SU-DHL-6 (cell line): ENCODE results near the gene SMC4.

Experiments used
- H2AFZ ChIP-seq: fragments of 200-600 bp; sonication (generic); 2 replicates; pipeline ENCODE4 v1.6.1; 2014; ENCODE audit warnings: low read depth, mild to moderate bottlenecking, moderate library complexity, mixed read lengths, antibody characterized with exemption, low read length; ENCODE audit not compliant: severe bottlenecking
- H3F3A ChIP-seq: fragments of 200-600 bp; shearing (Covaris generic); 2 replicates; pipeline ENCODE4 v1.6.0; 2016; ENCODE audit warnings: antibody characterized with exemption, mild to moderate bottlenecking; ENCODE audit not compliant: insufficient read depth
- H3K27ac ChIP-seq: fragments of 200-600 bp; sonication (generic); 2 replicates; pipeline ENCODE4 v1.5.1; 2016; ENCODE audit warnings: low read depth, mild to moderate bottlenecking, low read length, moderate library complexity, mixed read lengths
- H3K27me3 ChIP-seq: fragments of 200-600 bp; sonication (generic), shearing (Covaris generic); 2 replicates; pipeline ENCODE4 v1.6.0; 2014; ENCODE audit warnings: mild to moderate bottlenecking, low read length
- H3K36me3 ChIP-seq: fragments of 200-600 bp; sonication (generic); 2 replicates; pipeline ENCODE4 v1.6.1; 2014; ENCODE audit warnings: mild to moderate bottlenecking, low read length, mixed read lengths
- H3K4me2 ChIP-seq: fragments of 300-600, 200-600 bp; shearing (Covaris generic), sonication (generic); 2 replicates; pipeline ENCODE4 v1.6.0; 2014; ENCODE audit warnings: low read length, low read depth, mild to moderate bottlenecking; ENCODE audit not compliant: poor library complexity, severe bottlenecking
- H3K4me3 ChIP-seq: fragments of 200-600 bp; sonication (generic); 2 replicates; pipeline ENCODE4 v1.5.1; 2014; ENCODE audit warnings: antibody characterized with exemption, low read length, mild to moderate bottlenecking, mixed read lengths; ENCODE audit not compliant: insufficient read depth, poor library complexity, severe bottlenecking
- H3K79me2 ChIP-seq: fragments of 200-600 bp; sonication (generic); 2 replicates; pipeline ENCODE4 v1.6.1; 2014; ENCODE audit warnings: mild to moderate bottlenecking, low read length, moderate library complexity; ENCODE audit not compliant: insufficient read depth
- H3K9ac ChIP-seq: fragments of 200-600 bp; sonication (generic); 2 replicates; pipeline ENCODE4 v1.7.0; 2014; ENCODE audit warnings: mild to moderate bottlenecking, low read length
- H3K9me2 ChIP-seq: fragments of 200-600 bp; sonication (generic); replicated peaks from 2 replicates; pipeline ENCODE4 v1.6.1; 2014; ENCODE audit warnings: low read length; ENCODE audit not compliant: insufficient read depth
- H3K9me3 ChIP-seq: fragments of 200-600 bp; sonication (generic); 2 replicates; pipeline ENCODE4 v1.6.1; 2014; ENCODE audit warnings: low read length, mixed read lengths; ENCODE audit not compliant: insufficient read depth
- H4K20me1 ChIP-seq: fragments of 200-600 bp; sonication (generic); 2 replicates; pipeline ENCODE4 v1.6.1; 2014; ENCODE audit warnings: low read depth, mild to moderate bottlenecking, antibody characterized with exemption, low read length, moderate library complexity, mixed read lengths
- EZH2phosphoT487 ChIP-seq: fragments of 200-600 bp; sonication (generic), shearing (Covaris generic); conservative IDR thresholded peaks from 2 replicates; pipeline ENCODE4 v1.6.1; 2018; ENCODE audit warnings: mild to moderate bottlenecking, antibody characterized with exemption, low read length, moderate library complexity, mixed read lengths
- TF ChIP-seq, protein P1 (sequence below): fragments of 200-600 bp; sonication (generic); IDR thresholded peaks from one replicate; pipeline ENCODE4 v1.5.1; 2017; ENCODE audit warnings: antibody characterized with exemption, mild to moderate bottlenecking, low read length, moderate library complexity; ENCODE audit not compliant: insufficient read depth, poor library complexity, severe bottlenecking

The SMC4 gene

DNA sequence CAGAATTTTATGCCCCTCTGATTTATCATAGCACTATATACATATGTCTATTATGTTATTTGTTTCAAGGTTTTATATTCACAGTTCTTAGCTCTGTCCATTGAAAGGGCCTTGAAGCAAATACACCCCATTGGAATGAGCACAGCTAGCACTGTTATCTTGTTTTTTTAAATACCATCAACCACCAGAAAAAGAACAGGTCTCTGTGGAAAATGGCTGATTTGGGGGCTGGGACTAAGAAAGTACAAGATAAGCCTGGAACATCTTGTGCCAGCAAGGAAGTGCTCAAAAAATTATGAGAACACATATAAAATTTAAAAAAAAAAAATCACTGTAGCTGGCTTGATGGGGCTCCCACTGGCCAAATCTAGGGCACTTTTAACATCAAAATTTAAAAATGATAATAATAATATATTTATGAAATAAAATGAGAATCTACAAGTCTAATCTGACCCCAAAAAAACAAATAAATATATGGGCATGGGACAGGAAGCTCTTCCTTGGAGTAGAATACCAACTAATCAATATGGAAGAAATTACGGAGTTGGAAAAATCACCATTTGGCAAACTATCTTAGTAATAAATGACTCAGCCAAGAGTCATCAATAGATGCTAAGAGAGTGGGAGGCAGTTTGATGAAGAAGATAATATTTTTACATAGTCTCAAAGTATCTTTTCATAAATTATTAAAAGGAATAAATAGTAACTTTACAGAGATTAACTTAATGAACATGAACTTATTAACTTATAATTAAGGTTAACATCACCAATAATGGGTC lies 20.9 kb upstream of the SMC4 start:
- no peak overlapping the region for H2AFZ ChIP-seq
- peaks cover 30% of the 10 kb centered on the region for H3K36me3 ChIP-seq
- H3K9me3 ChIP-seq: no peaks in the 10 kb centered on the region
- peaks cover 6% of the 10 kb centered on the region; the same call in 1 of the 2 replicates for H3K79me2 ChIP-seq
- H3F3A ChIP-seq: peaks cover 3% of the 10 kb centered on the region; the same call in 1 of the 2 replicates
- 0 out of 2 replicates have a peak, but pooled peaks cover 8% of the 10 kb centered on the region for H4K20me1 ChIP-seq
- H3K4me2 ChIP-seq: no peak overlapping the region
- TF ChIP-seq, protein P1, sequence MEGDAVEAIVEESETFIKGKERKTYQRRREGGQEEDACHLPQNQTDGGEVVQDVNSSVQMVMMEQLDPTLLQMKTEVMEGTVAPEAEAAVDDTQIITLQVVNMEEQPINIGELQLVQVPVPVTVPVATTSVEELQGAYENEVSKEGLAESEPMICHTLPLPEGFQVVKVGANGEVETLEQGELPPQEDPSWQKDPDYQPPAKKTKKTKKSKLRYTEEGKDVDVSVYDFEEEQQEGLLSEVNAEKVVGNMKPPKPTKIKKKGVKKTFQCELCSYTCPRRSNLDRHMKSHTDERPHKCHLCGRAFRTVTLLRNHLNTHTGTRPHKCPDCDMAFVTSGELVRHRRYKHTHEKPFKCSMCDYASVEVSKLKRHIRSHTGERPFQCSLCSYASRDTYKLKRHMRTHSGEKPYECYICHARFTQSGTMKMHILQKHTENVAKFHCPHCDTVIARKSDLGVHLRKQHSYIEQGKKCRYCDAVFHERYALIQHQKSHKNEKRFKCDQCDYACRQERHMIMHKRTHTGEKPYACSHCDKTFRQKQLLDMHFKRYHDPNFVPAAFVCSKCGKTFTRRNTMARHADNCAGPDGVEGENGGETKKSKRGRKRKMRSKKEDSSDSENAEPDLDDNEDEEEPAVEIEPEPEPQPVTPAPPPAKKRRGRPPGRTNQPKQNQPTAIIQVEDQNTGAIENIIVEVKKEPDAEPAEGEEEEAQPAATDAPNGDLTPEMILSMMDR: no peak
- no peak for TF ChIP-seq EZH2phosphoT487
- no peaks in the 10 kb centered on the region for H3K9me2 ChIP-seq
- H3K4me3 ChIP-seq: no peak overlapping the region
- no peak overlapping the region for H3K9ac ChIP-seq
- H3K27ac ChIP-seq: no peak overlapping the region
- H3K27me3 ChIP-seq: no peaks in the 10 kb centered on the region

DNA sequence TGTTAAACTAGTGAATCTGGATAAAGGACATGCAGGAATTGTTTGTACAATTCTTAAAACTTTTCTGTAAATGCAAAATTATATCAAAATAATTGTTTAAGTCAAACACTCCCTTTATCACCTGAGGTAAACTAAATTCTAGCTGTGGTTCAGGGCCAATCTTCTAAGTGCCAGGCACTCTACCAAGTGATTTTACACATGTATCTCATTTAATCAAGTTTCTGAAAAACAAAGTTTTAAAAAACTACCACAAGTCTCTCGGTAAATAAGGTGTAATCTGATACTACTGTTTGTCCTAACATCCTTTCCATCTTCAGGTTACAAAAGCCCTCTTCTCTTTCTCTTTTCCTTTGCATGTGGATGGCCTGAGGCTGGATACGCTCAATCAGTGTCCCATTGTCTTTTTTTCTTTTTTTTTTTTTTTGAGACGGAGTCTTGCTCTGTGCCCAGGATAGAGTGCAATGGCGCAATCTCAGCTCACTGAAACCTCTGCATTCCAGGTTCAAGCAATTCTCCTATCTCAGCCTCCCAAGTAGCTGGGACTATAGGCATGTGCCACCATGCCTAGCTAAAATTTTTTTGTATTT lies 19.7 kb upstream of the SMC4 start:
- H2AFZ ChIP-seq: no peak overlapping the region
- H4K20me1 ChIP-seq: 0 out of 2 replicates have a peak, but pooled peaks cover 8% of the 10 kb centered on the region
- H3K9me3 ChIP-seq: no peaks in the 10 kb centered on the region
- peaks cover 10% of the 10 kb centered on the region for H3K79me2 ChIP-seq
- peaks cover 28% of the 10 kb centered on the region for H3K36me3 ChIP-seq
- no peak overlapping the region for H3K4me3 ChIP-seq
- no peak overlapping the region for H3K9ac ChIP-seq
- no peaks in the 10 kb centered on the region for H3K27me3 ChIP-seq
- H3K4me2 ChIP-seq: no peak overlapping the region
- peaks cover 2% of the 10 kb centered on the region; the same call in 1 of the 2 replicates for H3F3A ChIP-seq
- H3K27ac ChIP-seq: no peak overlapping the region
- H3K9me2 ChIP-seq: no peaks in the 10 kb centered on the region
- TF ChIP-seq, protein P1: no peak
- no peak for TF ChIP-seq EZH2phosphoT487

DNA sequence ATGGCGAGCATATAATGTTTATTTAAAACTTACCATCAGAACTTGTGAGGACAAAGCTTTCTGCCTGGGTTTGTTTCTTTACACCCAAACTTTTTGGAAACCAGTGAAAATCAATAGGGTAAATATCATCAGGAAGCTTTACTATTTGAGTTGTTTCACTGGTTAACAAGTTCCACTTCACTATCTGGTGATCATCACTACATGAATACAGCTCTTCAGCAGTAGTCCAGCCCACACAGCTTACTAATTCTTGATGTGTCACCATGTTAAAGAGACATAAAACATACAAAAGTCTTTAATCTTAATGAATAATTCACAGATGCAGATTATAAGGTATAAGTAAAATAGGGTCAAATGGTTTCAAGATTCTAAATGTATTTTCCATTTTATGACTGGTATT lies 18.0 kb upstream of the SMC4 start:
- Histone ChIP-seq H3K9me3 (no peaks in the 10 kb centered on the region), H3K79me2 (peaks cover 27% of the 10 kb centered on the region), H3K27ac (no peak overlapping the region), H2AFZ (no peak overlapping the region), H3K27me3 (no peaks in the 10 kb centered on the region), H3K9me2 (no peaks in the 10 kb centered on the region), H4K20me1 (0 out of 2 replicates have a peak, but pooled peaks cover 8% of the 10 kb centered on the region), H3K9ac (no peak overlapping the region), H3K4me2 (no peak overlapping the region), H3K36me3 (peaks cover 18% of the 10 kb centered on the region; the same call in 1 of the 2 replicates), H3F3A (no peaks in the 10 kb centered on the region), H3K4me3 (no peak overlapping the region)
- TF ChIP-seq EZH2phosphoT487: no peak
- TF ChIP-seq, protein P1: no peak
